Activated naive CD8-positive, alpha-beta T cell treated with anti-CD3 and anti-CD28 coated beads, Interleukin-2, amount 10 ng/mL, durations not matched to agents 7 days and 5 days (primary cell): ENCODE results near the gene TMEM126A. TPM values are rescaled to one million over a fixed set of nuclear protein-coding genes. Genes with fewer than 3 reads are reported as not detected.
"Not testable (repeated sequence)": the region's sequence is repeated elsewhere in the genome, so short reads cannot be mapped to it uniquely, and the experiment has no call there.

Experiments
- ATAC-seq: fragments of 150-1000 bp; cut with Tn5 transposase; one replicate; pipeline ENCODE4 v1.10.0; 2021; ENCODE audit warnings: low read depth, moderate library complexity
- POLR2A ChIA-PET: fragments of 350-600 bp; sonication (Branson Sonifier 250); formaldehyde crosslinking; loops from one replicate; lab custom pipeline; 2021; ENCODE audit warnings: antibody characterized with exemption; lab: Charles Lee
- DNase-seq: peaks from one replicate; pipeline ENCODE4 v3.0.0; 2021
- H3K27ac Mint-ChIP-seq: one replicate; pipeline ENCODE4 v1.8.0; 2022; ENCODE audit warnings: mild to moderate bottlenecking, mixed read lengths
- H3K27me3 Mint-ChIP-seq: one replicate; pipeline ENCODE4 v1.8.0; 2022; ENCODE audit warnings: mild to moderate bottlenecking, moderate library complexity, mixed read lengths
- H3K36me3 Mint-ChIP-seq: one replicate; pipeline ENCODE4 v1.8.0; 2021; ENCODE audit warnings: mild to moderate bottlenecking, mixed read lengths
- H3K4me1 Mint-ChIP-seq: one replicate; pipeline ENCODE4 v1.8.0; 2021; ENCODE audit warnings: mixed read lengths
- H3K4me3 Mint-ChIP-seq: one replicate; pipeline ENCODE4 v1.8.0; 2022; ENCODE audit warnings: mild to moderate bottlenecking, moderate library complexity, mixed read lengths
- H3K9me3 Mint-ChIP-seq: one replicate; pipeline ENCODE4 v1.8.0; 2021; ENCODE audit warnings: mixed read lengths
- total RNA-seq, 2 experiments: library from RNA; stranded (reverse); gene quantifications; one replicate each; pipeline ENCODE4 v1.2.3, GENCODE V29; 2021

TMEM126A gene
- total RNA-seq, 2 experiments from 2014 or later = 27.2 to 28.8 TPM

DNA sequence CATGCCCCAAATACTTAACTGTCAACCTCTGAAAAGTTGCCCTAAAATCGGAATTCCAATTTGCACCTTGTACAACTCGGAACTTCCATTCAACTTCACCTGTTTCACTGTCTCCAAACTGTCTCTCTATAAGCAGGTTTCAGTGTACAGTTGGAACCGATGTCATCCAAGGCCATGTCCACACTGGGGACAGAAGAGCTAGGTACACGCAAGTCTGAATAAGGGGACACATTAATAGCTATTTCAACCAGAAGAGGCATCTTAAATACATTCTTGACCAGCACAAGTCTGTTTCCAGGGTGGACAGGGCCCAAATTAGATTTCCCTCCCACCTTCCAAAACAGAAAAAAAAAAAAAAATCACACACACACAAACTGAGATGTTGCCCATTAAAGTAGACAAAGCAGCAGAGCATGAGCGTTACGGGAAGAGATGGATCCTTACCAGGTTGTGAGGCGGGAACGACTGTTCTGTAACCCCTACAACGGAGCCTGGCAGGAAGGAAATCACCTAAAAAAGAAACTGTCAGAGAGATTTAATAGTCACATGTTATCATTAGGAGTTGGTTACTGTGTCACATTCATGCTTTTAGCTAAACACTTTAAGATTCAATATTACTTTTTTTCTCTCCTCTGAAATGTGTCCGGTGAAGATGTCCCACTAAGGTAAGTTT, 15.4 kb downstream of the TMEM126A start:
- Mint-ChIP-seq H3K4me3 (peak overlapping the region; percentile 98), H3K9me3 (no peaks in the 10 kb centered on the region), H3K4me1 (peaks cover 40% of the 10 kb centered on the region), H3K27me3 (no peaks in the 10 kb centered on the region), H3K36me3 (peaks cover 36% of the 10 kb centered on the region), H3K27ac (peak overlapping the region; percentile 98)
- ATAC-seq (peak; percentile 16), DNase-seq (no peak)
- POLR2A ChIA-PET = interaction anchor here (0.6 to 2.9 kb wide), 14 partner anchors 11 to 666 kb away, joined by 3 to 72 read pairs (median 6); partner anchors contain the start of genes CCDC83, DLG2, EED and PICALM

- Mint-ChIP-seq H3K36me3 (peaks cover 34% of the 10 kb centered on the region), H3K27ac (peak overlapping the region; percentile 98), H3K4me1 (peaks cover 35% of the 10 kb centered on the region), H3K9me3 (no peaks in the 10 kb centered on the region), H3K27me3 (no peaks in the 10 kb centered on the region), H3K4me3 (peak overlapping the region; percentile 98)
- POLR2A ChIA-PET = interaction anchor here (0.6 to 2.9 kb wide), 16 partner anchors 11 to 665 kb away, joined by 3 to 72 read pairs (median 6); partner anchors contain the start of genes CCDC83, DLG2, EED and PICALM
- peak; percentile 72 for ATAC-seq
- DNase-seq = peak; percentile 87
Observed at GRCh38 chr11:85663753-85664614, 16.2 kb downstream of the TMEM126A start.

DNA sequence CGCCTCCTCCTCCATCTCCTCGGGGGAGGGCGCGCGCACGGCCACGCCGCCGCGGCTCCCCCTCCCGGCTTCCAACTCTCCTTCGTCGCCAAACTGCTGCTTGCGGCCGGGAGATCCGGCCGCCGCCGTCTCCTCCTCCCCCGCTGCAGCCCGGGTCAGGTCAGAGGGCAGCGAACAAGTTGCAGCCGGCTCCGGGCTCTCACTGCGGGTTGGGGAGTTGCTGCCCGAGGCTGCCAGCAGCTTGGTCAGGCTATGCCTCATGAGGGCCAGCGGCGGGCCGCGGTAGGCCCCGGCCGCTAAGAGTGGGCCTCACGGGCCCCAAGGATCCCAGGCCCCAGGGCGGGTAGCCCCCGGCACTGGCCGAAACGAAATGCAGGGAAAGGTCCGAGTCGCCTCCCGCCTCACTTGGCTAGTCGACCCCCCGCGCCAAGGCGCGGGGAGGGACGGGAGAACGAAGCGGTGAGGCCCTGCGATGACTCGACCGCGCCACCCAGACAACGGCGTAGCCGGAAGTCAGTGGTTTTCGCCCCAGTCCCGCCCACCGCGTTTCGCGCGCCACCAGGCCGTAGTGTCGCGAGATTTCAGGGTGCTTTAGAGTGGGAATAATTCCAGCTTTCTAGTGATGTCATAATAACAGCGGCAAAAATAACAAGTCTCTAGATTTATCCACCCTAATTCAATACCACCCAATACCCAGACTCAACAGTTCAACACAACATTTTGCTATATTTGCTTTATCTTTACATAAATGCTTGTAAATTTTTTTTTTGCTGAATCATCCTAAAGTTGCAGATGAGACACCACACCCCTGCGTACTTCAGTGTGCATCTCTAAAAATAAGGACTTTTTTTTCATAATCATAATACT, 17.1 kb downstream of the TMEM126A start, which contains the start of gene CREBZF:
Gene CREBZF, minus strand, starts transcription at position 515 of the 867 bp plus-strand sequence. Its CDS starts 254 bp downstream, at position 261.
- peak within 1 kb of the TSS; percentile 98 for H3K4me3 Mint-ChIP-seq
- H3K9me3 Mint-ChIP-seq = no peaks in the 10 kb centered on the region
- peaks cover 29% of the 10 kb centered on the region for H3K4me1 Mint-ChIP-seq
- ATAC-seq (peak; percentile 78), DNase-seq (peak; percentile 96)
- H3K36me3 Mint-ChIP-seq = peaks cover 29% of the 10 kb centered on the region
- H3K27me3 Mint-ChIP-seq = peaks cover 1% of the 10 kb centered on the region
- POLR2A ChIA-PET = interaction anchor here (0.6 to 2.9 kb wide), 21 partner anchors 12 to 784 kb away, joined by 3 to 72 read pairs (median 5); partner anchors contain the start of genes CCDC83, DLG2, EED and TMEM126A
- H3K27ac Mint-ChIP-seq = peak within 1 kb of the TSS; percentile 98

DNA sequence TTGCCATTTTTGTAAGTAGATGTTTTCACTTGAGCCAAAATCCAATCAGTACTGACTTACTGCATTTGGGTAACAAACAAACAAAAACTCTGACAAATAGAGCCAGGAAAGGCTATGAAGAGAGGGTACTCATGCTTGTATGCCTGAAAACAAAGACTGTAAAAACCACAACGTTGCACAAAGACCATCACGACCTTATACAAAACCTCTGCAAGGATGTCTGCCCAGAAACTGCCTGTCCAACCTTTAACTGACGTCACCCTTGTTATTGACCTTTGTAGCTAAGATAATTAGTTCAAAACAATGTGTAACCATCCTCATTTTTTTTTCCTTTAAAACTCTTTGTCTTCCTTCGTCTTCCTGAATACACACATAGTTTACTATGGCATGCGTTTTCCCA, 18.0 kb downstream of the TMEM126A start:
- peaks cover 22% of the 10 kb centered on the region for H3K4me1 Mint-ChIP-seq

DNA sequence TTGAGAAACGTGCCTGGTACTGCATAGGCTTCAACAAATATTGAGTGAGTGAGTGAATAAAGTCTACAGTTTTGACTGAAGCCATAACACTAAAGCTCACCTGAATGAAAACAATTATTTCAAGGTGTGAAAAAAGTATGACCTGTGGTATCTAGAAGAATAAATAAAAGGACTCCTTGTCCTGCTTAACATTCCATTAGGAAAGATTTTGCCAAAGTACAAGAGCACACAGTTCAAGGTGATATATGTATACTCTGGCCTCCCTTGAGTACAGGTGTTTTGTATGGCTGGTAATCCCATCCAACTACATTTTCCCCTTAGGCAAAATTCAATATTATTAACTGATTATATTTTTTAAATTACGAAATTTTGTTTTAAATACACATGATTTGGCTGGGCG, 18.9 kb downstream of the TMEM126A start:
- Mint-ChIP-seq H3K4me1 (peaks cover 13% of the 10 kb centered on the region), H3K27ac (no peak overlapping the region), H3K36me3 (peaks cover 16% of the 10 kb centered on the region), H3K27me3 (peaks cover 2% of the 10 kb centered on the region), H3K9me3 (peaks cover 1% of the 10 kb centered on the region), H3K4me3 (no peak overlapping the region)
- ATAC-seq (no peak), DNase-seq (no peak)
- POLR2A ChIA-PET = no interaction called here

More for the DNA sequence above, 18.0 kb downstream of the TMEM126A start:
- Mint-ChIP-seq H3K27me3 (peaks cover 2% of the 10 kb centered on the region), H3K4me3 (peak overlapping the region; percentile 98), H3K27ac (no peak overlapping the region), H3K36me3 (peaks cover 23% of the 10 kb centered on the region), H3K9me3 (no peaks in the 10 kb centered on the region)
- ATAC-seq (no peak), DNase-seq (no peak)
- POLR2A ChIA-PET = interaction anchor here (2.1 kb wide), 1 partner anchor 16 kb away, joined by 20 read pairs; no protein-coding TSS in a partner anchor

GRCh38 chr11:85668157-85668556, 20.4 kb downstream of the TMEM126A start:
- Mint-ChIP-seq H3K4me3 (no peak overlapping the region), H3K9me3 (peaks cover 1% of the 10 kb centered on the region), H3K27me3 (peaks cover 2% of the 10 kb centered on the region), H3K36me3 (peaks cover 14% of the 10 kb centered on the region), H3K4me1 (peaks cover 12% of the 10 kb centered on the region), H3K27ac (no peak overlapping the region)
- POLR2A ChIA-PET = no interaction called here
- ATAC-seq = no peak
- no peak for DNase-seq

DNA sequence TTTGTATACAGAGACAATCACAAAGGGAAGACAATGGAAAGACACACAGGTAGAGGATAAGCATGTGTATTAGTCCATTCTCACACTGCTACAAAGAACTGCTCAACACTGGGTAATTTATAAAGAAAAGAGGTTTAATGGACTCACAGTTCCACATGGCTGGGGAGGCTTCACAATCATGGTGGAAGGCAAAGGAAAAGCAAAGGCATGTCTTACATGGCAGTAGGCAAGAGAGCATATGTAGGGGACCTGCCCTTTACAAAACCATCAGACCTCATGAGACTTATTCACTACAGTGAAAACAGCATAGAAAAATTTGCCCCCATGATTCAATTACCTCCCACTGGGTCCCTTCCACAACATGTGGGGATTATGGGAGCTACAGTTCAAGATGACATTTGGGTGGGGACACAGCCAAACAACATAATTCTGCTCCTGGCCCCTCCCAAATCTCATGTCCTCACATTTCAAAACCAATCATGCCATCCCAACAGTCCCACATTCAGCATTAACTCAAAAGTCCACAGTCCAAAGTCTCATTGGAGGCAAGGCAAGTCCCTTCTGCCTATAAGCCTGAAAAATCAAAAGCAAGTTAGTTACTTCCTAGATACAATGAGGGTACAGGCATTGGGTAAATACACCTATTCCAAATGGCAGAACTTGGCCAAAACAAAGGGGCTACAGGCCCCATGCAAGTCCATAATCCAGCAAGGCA, 23.3 kb downstream of the TMEM126A start:
- H3K4me3 Mint-ChIP-seq, H3K36me3 Mint-ChIP-seq, H3K9me3 Mint-ChIP-seq, POLR2A ChIA-PET, ATAC-seq, DNase-seq, H3K27me3 Mint-ChIP-seq, H3K4me1 Mint-ChIP-seq, H3K27ac Mint-ChIP-seq: not testable (repeated sequence)

- H3K9me3 Mint-ChIP-seq = peaks cover 5% of the 10 kb centered on the region
- DNase-seq (no peak), ATAC-seq (no peak)
- H3K4me3 Mint-ChIP-seq = no peak overlapping the region
- H3K27ac Mint-ChIP-seq = no peak overlapping the region
- peaks cover 8% of the 10 kb centered on the region for H3K27me3 Mint-ChIP-seq
- POLR2A ChIA-PET = no interaction called here
- peaks cover 2% of the 10 kb centered on the region for H3K4me1 Mint-ChIP-seq
- peaks cover 8% of the 10 kb centered on the region for H3K36me3 Mint-ChIP-seq
Observed at GRCh38 chr11:85672105-85672902, 24.5 kb downstream of the TMEM126A start.

DNA sequence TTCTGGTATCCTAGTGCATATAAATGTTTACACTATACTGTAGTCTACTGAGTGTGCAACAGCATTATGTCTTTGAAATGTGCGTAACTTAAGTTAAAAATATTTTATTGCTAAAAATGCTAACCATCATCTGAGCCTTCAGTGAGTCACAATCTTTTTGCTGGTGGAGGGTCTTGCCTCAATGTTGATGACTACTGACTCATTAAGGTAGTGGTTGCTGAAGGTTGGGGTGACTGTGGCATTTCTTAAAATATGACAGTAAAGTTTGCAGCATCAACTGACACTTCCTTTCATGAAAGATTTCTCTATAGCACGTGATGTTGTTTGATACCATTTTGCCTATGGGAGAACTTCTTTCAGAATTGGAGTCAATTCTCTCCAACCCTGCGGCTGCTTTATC, 25.6 kb downstream of the TMEM126A start:
- Mint-ChIP-seq H3K27ac (no peak overlapping the region), H3K9me3 (peaks cover 5% of the 10 kb centered on the region), H3K36me3 (peaks cover 8% of the 10 kb centered on the region), H3K4me1 (peaks cover 2% of the 10 kb centered on the region), H3K4me3 (no peak overlapping the region), H3K27me3 (peaks cover 8% of the 10 kb centered on the region)
- no peak for DNase-seq
- POLR2A ChIA-PET = no interaction called here
- peak; percentile 39 for ATAC-seq

DNA sequence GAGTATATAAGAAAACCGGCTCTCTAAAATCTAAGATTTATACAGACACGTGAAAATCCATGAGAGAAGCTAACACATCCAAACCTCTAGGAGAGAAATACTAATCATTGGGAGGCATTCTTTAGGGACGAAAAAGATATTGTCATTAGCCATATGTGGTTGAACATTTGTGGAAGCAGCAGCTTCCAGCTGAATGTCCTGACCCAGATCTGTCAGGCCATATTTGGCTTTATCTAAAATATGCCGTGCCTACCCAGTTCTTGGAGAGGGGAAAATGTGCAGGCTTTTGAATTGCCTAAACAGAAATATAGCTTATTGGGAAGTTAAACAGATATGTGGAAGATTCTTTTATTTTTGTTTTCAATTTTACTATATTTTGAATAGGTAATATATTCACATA, 31.8 kb downstream of the TMEM126A start:
- DNase-seq (no peak), ATAC-seq (no peak)
- peaks cover 14% of the 10 kb centered on the region for H3K4me1 Mint-ChIP-seq
- H3K9me3 Mint-ChIP-seq = no peaks in the 10 kb centered on the region
- H3K4me3 Mint-ChIP-seq = no peak overlapping the region
- H3K27me3 Mint-ChIP-seq = peaks cover 3% of the 10 kb centered on the region
- no peak overlapping the region for H3K27ac Mint-ChIP-seq
- H3K36me3 Mint-ChIP-seq = peaks cover 3% of the 10 kb centered on the region
- POLR2A ChIA-PET = interaction anchor here (0.6 to 3.2 kb wide), 4 partner anchors 15 to 149 kb away, joined by 3 to 20 read pairs (median 4); partner anchors contain the start of genes CREBZF and TMEM126A

- POLR2A ChIA-PET = interaction anchor here (0.6 to 3.2 kb wide), 4 partner anchors 10 to 143 kb away, joined by 3 to 20 read pairs (median 5); partner anchors contain the start of gene CREBZF
- no peaks in the 10 kb centered on the region for H3K27me3 Mint-ChIP-seq
- no peaks in the 10 kb centered on the region for H3K9me3 Mint-ChIP-seq
Observed at GRCh38 chr11:85680897-85681296, 33.1 kb downstream of the TMEM126A start.

More at GRCh38 chr11:85680897-85681296, 33.1 kb downstream of the TMEM126A start:
- H3K27ac Mint-ChIP-seq = no peak overlapping the region
- no peak for ATAC-seq
- peaks cover 14% of the 10 kb centered on the region for H3K4me1 Mint-ChIP-seq
- H3K36me3 Mint-ChIP-seq = peaks cover 3% of the 10 kb centered on the region
- no peak overlapping the region for H3K4me3 Mint-ChIP-seq
- no peak for DNase-seq
